CD4-positive, alpha-beta T cell treated with Interleukin-1 beta for 1 hour (primary cell): ENCODE measurements around the gene RNF213.
"Not testable (repeated sequence)": the region's sequence is repeated elsewhere in the genome, so short reads cannot be mapped to it uniquely, and the experiment has no call there.

Experiments used
- DNase-seq, 2 donors: peaks; one replicate each; pipeline ENCODE4 v3.0.0-alpha.2; 2020 to 2022

The RNF213 gene

DNA sequence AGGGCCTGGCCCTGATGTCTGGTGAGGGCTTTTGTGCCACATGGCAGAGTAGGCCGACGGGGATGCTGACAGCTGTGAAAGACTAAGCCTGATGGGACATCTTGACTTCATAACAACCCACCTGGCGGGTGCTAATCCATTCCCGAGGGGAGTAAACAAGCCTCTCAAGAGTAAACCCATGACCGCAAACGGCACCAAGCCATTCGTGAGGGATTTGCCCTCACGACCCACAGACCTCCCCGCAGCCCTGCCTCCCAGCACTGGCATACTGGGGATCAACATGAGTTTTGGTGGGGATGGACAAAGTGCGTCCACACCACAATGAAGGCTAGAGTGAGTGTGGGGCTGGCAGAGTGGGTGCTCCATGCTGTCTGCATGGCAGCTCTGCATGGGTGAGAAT, 11.7 kb downstream of the RNF213 start:
- DNase-seq: no peak

DNA sequence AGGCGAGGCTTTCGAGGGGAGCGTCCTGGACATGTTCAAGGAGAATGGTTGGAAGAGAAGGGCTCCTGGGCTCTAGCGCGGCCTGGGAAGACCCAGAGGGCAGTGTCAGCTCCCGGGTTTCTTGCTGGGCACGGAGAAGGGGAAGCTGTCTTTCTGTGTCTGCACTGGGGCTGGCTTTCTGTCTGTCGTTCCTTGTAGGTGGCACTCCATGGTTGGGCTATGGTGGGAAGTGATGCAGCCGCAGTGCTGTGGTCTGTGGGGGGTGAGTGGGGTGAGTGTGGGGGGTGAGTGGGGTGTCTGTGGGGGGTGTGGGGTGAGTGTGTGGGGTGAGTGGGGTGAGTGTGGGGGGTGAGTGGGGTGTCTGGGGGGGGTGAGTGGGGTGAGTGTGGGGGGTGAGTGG, 13.7 kb downstream of the RNF213 start:
- DNase-seq: no peak

DNA sequence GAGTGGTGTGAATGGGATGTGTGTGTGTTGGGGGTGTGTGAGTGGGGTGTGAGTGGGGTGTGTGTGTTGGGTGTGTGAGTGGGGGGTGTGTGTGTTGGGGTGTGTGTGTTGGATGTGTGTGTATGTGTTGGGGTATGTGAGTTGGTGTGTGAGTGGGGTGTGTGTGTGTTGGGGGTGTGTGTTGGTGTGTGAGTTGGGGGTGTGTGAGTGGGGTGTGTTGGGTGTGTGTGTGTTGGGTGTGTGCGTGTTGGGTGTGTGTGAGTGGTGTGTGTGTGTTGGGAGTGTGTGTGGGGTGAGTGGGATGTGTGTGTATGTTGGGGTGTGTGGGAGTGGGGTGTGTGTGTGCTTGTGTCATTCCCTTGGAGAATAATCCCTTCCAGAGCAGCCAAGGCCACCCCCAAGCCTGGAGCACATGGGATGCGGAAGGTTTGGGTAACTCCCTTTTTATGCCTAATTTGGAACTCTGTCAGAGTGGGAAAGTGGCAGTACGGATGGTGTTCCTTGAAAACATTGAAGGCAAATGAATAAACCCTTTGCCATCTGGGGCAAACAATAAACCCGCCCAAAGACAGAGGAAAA, 14.3 kb downstream of the RNF213 start:
- no peak for DNase-seq

DNA sequence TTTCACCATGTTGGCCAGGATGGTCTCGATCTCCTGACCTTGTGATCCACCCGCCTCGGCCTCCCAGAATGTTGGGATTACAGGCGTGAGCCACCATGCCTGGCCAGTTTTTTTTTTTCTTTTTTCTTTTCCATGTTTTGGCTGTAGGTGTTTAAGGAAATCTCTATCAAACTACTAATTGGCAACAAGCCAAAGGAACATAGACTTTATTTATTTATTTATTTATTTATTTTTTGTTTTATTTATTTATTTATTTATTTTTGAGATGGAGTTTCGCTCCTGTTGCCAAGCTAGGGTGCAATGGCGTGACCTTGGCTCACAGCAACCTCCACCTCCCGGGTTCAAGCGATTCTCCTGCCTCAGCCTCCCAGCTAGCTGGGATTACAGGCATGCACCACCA, 15.2 kb downstream of the RNF213 start:
- not testable (repeated sequence) for DNase-seq

DNA sequence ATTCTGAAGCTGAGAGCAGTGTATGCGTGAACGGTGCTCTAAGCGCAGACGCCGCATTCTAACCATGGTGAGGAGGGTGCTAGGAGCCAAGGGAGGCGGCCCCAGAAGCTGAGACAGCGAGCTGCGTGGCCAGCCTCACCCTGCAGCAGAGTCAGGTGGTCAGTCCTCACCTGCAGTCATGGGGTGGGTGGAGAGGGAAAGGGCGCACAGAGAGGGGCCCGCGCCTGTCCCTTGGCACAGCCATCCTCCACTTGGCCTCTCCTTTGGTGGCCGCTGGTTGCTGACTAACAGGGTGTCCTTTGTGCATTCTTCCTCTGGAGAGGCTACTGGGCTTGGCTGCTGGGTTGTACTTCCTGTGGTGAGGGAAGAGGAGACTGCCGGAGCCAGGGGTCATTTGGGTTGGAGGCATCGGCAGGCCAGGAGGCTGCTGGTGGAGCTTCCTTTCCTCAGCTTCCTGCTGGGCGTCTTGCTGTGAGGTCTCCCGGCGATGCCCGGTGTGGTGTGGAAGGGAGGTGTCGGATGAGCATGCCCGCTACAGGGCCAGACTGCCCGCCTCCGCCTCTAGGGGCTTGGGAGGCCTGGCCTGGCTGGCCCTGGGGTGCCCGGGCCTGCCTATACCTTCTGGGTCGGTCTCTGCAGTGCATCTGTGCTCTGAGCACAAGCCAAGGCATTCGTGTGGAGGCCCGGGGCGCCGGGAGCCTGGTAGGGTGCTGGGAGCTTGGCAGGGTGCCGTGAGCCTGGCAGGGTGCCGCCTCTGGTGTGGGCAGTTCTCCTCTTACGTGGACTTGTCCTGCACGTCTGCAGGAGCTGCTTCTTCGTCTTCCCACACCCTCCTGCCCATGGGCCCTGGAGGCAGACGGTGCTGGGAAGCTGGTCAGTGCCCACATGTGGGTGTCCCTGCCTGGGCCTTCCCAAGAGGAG, 17.4 kb downstream of the RNF213 start:
- no peak for DNase-seq

DNA sequence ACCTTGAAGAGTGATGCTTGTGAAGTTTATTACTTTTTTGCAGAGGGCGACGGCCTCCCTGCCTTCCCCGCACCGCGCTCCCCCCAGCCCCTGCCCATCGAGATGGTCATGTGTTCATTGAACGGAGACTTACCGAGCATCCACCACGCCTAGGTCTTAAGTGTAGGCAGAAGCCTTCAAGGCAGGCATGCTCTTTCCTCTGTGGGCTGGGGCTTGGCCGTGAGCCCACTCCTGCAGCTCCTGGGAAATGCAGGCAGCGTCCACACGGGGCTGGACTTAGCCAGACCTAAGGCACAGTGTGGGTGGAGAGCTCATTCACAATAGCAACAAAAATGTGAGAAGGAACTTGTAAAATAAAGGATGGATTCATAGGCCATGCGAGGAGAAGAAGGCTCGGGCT, 19.2 kb downstream of the RNF213 start:
- DNase-seq: no peak

DNA sequence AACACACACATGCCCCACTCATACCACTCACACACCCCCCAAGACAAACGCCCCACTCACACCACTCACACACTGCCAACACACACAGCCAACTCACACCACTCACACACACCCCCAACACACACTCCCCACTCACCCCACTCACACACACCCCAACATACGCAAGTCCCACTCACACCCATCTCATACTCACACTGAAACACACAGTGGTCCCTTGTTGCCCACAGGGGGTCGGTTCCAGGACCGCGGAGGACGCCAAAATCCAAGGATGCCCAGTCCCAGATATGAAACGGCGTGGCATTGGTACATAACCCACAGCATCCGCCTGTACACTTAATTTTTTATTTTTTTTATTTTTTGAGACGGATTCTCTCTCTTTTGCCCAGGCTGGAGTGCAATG, 20.9 kb downstream of the RNF213 start:
- no peak for DNase-seq

DNA sequence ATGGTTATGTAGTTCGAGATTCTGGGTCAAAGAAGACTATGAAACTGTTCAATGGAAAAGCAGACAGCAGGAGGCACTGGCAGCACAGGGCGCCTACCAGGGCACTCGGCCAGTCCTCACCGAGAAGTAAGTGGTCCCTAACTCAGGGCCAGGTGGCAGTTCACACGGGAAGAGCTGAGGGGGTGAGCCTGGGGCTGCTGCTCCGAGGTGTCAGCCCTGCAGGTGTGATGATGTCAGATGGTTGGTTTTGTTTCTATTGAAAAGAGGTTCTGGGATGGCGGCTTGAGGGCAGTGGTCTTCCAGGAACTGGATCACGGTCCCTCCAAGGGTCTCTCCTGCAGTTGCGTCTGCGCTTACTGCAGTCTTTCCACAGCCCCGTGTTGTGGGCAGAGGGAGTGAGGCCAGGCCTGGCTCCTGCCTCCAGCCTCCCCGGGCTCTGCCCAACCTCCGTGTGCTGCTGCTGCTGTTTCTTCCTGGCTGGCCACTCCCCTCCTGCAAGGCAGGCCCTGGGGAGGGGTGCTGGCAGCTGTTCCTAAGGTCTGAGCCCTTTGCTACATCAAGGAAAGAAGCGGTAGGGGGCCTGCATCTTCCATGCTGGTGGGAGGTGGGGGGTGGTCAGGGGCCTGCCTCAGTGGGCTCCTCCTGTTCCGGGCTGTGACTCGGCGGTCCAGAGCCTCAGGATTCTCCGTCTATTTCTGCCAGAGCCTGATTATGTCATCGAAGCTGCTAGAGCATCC, 22.6 kb downstream of the RNF213 start:
- no peak for DNase-seq

DNA sequence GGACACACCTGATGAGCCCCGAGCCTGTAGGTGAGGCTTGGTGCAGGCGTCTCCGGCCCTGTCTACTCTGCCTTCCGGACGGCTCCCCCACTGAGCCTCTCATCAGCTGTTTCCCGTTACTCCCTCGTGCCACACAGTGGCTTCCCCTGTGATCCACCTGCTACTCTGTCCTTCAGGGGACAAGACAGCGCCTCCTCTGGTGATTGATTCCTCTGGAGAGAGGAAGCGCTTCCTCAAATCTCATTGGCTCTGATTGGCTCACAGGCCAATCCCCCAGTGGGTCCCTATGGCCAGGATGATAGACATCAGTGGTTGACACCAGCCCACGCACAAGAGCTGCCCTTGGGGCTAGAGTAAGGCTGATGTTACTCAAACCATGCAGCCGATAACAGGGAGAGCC, 24.0 kb downstream of the RNF213 start:
- DNase-seq: no peak

DNA sequence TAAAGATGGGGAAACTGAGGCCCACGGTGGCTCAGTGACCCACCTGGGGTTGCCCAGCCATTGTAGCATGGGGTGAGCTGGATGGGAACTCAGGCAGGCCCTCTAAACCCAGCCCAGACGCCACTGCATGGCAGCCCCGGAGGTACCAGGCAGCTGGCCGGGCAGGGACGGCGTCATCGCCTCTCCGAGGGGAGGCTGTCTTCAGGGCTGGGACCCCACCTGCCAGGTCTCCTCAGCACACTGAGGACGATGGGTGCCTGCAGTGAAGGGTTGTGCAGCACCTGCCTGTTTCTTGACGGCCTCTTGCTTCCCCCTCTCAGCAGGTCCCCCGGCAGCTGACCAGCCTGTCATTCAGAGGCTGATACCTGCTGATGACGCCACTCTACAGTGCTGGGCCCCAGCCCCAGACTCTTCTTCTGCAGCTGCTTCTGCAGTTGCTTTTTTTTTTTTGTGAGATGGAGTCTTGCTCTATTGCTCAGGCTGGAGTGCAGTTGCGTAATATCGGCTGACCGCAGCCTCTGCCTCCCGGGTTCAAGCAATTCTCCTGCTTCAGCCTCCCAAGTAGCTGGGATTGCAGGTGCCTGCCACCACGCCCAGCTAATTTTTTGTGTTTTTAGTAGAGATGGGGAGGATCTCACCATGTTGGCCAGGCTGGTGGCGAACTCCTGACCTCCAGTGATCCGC, 24.7 kb downstream of the RNF213 start:
- no peak for DNase-seq

DNA sequence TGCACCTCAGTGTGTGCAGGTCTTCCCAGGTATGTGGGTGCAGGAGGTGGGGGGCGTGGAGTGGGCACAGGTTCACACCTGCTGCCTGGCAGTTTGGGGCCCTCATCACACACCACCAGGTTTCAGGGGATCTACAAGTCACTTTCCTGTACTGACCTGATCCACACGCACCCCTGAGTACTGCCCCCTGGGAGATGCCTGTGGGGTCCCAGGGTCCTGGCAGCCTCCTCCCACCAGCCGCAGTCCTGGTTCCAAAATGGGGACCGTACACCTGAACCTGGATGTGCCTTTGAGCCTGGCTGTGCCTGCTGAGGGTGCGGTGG, 25.9 kb downstream of the RNF213 start:
- no peak for DNase-seq

DNA sequence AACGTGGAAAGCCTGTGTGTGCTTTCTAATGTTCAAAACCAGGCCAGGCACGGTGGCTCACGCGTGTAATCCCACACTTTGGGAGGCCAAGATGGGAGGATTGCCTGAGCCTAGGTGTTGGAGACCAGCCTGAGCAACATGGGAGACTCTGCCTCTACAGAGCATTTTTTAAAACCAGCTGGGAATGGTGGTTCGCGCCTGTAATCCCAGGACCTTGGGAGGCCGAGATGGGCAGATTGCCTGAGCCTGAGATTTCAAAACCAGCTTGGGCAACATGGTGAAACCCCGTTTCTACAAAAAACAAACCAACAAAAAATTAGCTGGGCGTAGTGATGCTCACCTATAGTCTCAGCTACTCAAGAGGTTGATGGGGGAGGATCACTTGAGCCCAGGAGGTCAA, 26.4 kb downstream of the RNF213 start:
- DNase-seq: no peak

DNA sequence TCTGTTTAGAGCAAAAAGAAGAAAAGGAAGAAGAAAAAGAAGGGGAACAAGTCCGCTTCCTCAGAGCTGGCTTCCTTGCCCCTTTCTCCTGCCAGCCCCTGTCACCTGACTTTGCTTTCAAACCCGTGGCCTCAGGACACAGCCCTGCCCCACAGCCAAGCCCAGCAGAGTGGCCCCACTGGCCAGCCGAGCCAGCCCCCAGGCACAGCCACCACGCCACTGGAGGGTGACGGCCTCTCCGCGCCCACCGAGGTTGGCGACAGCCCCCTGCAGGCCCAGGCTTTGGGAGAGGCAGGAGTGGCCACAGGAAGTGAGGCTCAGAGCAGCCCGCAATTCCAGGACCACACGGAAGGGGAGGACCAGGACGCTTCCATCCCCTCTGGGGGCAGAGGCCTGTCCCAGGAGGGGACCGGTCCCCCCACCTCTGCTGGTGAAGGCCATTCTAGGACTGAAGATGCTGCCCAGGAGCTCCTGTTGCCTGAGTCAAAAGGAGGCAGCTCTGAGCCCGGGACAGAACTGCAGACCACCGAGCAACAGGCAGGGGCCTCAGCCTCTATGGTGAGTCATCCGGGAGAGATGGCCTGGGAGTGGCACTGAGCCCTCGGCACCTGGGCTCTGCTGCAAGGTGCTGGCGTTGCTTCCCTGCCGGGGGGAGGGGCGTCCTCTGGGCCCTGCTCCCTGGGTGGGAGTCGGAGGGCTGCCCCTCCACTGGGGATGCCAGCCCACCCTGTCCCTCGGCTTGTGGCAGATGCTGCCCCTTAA, 27.3 kb downstream of the RNF213 start:
- DNase-seq: no peak

DNA sequence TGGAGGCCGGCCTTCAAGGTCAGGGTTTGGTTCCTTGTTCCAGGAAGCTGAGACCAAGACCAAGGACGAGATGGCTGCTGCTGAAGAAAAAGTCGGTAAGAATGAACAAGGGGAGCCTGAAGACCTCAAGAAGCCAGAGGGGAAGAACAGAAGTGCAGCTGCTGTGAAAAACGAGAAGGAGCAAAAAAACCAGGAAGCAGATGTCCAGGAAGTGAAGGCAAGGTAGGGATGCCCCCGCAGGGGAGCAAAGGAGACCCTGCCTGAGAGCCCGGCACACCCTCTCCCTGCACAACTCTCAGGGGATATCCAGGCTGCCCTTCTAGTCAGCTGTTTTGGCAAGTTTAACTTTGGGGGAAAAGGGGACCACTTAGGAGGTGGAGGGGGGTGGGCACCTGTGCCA, 29.0 kb downstream of the RNF213 start:
- no peak for DNase-seq

DNA sequence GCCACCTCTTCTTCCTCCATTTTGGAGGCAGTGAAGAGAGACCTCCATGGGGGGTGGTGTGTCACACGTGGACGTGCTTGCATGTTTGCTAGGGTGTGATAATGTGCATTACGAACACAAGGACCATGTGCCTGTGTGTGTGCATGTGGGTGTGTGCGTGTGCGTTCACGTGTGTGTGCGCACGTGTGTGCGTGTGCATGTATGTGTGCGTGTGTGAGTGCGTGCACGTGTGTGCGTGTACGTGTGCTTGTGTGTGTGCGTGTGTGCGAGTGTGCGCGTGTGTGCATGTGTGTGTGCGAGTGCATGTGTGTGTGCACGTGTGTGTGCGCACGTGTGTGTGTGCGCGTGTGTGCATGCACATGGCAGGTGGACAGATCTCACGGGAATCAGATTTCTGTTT, 29.5 kb downstream of the RNF213 start:
- DNase-seq: no peak

DNA sequence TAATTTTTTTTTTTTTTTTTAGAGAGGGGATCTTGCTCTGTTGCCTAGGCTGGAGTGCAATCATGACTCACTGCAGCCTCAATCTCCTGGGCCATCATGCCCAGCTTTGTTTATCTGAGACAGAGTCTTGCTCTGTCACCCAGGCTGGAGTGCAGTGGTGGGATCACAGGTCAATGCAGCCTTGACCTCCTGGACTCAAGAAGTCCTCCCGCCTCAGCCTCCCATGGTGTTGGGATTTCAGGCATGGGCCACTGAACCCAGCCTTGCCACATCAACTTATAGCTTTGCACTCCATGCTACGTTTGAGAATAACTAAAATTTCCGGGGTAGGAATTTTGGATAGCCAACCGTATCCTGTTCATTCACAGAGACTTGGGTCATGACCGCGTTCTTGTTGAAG, 30.6 kb downstream of the RNF213 start:
- DNase-seq: no peak

DNA sequence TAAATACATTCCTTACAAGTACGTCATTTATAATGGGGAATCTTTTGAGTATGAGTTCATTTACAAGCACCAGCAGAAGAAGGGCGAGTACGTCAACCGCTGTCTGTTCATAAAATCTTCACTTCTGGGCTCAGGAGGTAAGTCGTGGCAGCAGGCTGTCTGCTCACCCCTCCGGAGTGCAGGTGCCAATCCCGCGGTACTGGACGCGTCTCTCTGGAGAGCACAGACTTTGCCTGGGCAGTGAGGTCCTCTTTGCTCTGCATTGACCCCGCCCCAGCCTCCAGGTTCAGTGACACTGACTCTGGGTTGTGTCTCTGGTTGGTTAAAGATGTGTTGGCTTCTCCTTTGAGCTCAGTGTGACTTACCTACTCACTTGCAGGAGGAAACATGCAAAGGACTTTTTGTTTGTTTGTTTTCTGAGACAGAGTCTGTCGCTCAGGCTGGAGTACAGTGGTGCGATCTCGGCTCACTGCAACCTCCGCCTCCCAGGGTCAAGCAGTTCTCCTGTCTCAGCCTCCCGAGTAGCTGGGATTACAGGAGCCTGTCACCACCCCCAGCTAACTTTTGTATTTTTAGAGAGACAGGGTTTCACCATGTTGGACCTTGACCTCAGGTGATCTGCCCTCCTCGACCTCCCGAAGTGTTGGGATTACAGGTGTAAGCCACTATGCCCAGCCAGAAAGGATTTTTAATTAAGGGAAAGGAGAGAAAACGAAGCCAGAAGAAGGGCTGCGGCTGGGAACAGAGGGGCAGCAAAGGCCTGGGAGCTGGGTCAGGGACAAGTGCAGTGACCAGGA, 31.2 kb downstream of the RNF213 start:
- no peak for DNase-seq

DNA sequence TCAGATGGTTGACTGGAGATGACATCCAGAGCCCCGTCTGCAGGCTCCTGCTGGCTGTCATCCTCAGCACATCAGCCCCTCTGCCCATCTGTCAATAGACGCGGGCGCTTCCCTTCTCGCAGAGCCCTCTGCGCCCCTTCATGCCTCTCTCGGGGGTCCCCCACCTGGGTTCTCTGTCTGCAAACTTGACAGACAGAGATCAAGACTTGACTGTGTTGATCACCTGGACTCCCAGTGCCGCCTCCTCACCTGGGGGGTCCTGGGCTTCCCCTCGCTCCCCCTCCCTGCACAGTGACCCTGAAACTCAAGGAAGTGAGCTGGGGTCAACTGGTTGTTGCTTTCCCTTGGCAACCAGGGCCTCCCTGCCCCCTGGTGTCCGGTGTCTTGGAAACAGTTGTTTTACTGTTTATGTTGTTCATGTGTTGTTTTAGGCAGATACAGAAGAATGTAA, 31.9 kb downstream of the RNF213 start:
- DNase-seq: no peak

DNA sequence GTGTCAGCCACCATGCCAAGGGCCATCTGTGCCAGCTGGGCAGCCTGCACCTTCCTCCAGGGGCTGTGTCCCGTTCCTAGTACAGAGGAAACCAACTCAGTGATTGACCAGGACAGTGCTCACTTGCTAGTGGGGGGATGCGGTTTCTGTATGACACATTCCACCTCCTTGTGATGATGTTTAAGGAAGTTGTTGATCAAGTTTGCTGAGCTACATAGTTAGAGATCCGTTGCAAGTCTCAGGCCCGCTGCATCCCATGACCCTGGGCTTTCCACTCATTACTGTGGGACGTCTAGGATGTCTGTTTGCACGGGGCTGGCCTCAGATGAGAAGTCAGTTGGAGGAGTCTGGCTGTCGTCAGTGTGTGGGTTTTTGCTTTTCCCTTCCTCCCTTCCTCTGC, 33.6 kb downstream of the RNF213 start:
- DNase-seq: no peak

DNA sequence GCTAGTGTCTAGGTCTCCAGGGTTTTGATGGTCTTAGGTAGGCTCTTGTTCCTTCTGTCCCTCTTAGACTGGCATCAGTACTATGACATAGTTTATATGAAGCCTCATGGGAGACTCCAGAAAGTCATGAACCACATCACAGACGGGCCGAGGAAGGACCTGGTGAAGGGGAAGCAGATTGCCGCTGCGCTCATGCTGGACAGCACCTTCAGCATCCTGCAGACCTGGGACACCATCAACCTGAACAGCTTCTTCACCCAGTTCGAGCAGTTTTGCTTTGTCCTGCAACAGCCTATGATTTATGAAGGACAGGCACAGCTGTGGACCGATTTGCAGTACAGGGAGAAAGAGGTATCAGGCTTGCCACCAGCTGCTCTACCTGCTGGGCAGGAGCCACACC, 34.0 kb downstream of the RNF213 start:
- no peak for DNase-seq

DNA sequence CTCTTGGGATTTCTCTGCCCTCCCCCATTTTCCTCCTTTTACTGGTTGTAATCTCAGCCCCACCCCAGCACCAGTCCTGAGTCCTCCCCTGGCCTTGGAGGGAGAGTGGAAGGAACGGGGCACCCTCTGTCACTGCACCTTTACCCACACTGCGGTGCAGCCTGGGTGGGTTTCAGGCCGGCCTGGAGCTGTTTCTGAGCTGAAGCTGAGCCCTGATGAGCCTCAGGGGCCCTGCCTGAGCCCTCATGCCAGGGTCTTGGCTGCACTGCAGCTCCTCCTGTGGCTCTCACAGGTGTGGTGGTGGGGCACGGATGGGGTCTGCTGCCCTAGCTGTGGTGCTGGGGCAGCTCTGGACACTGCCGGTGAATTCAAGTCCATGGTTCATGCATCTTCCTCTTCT, 34.5 kb downstream of the RNF213 start:
- DNase-seq: no peak

DNA sequence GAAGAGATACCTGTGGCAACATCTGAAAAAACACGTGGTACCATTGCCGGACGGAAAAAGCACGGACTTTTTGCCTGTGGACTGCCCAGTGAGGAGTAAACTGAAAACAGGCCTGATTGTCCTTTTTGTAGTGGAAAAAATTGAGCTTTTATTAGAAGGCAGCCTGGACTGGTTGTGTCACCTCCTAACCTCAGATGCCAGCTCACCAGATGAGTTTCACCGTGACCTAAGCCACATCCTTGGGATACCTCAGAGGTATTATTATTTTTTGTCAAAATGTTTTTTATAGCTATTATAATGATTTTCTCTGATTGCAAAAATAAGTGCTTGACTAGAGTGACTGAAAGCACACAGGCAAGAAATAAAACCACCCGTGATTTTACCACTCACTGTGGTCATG, 34.9 kb downstream of the RNF213 start:
- DNase-seq: no peak
